HG03196 (cell line): Measurements from ENCODE around the gene FKBP6.
"Not testable (repeated sequence)": the region's sequence is repeated elsewhere in the genome, so short reads cannot be mapped to it uniquely, and the experiment has no call there.

ENCODE experiments used
- ATAC-seq: cut with Tn5 transposase; IDR thresholded peaks from one replicate; pipeline ENCODE4 v1.9.1; 2021; ENCODE audit not compliant: unreplicated experiment

FKBP6 gene

GRCh38 chr7:73327922-73328321 is at the start of gene FKBP6, which contains the start of gene TRIM50:
Gene FKBP6, plus strand, starts transcription at chr7:73328161. Its CDS starts 268 bp downstream, at chr7:73328429.
Gene TRIM50, minus strand, starts transcription at chr7:73328082. Its CDS starts 3,295 bp downstream, at chr7:73324787.
- ATAC-seq = not testable (repeated sequence)

- ATAC-seq = not testable (repeated sequence)
Measured at GRCh38 chr7:73297235-73297634, 30.7 kb upstream of the FKBP6 start.

GRCh38 chr7:73297706-73298105 is 30.3 kb upstream of the FKBP6 start:
- ATAC-seq = not testable (repeated sequence)

GRCh38 chr7:73299812-73300211 is 28.1 kb upstream of the FKBP6 start:
- ATAC-seq = not testable (repeated sequence)

GRCh38 chr7:73301108-73301507 is 26.9 kb upstream of the FKBP6 start:
- ATAC-seq = not testable (repeated sequence)

- not testable (repeated sequence) for ATAC-seq
Measured at GRCh38 chr7:73302846-73303245, 25.1 kb upstream of the FKBP6 start.

- no peak for ATAC-seq
Measured at GRCh38 chr7:73303546-73303945, 24.4 kb upstream of the FKBP6 start.

- no peak for ATAC-seq
Measured at GRCh38 chr7:73304071-73304470, 23.9 kb upstream of the FKBP6 start.

- ATAC-seq = not testable (repeated sequence)
Measured at GRCh38 chr7:73304612-73305387, 23.2 kb upstream of the FKBP6 start.

GRCh38 chr7:73307436-73307835 is 20.5 kb upstream of the FKBP6 start:
- ATAC-seq = no peak

- ATAC-seq = peak; percentile 31
Measured at GRCh38 chr7:73308074-73308664, 19.8 kb upstream of the FKBP6 start.

- peak; percentile 78 for ATAC-seq
Measured at GRCh38 chr7:73308665-73309214, 19.2 kb upstream of the FKBP6 start, which contains the start of gene NSUN5. Gene NSUN5, minus strand, starts transcription at chr7:73308826. Its CDS starts 36 bp downstream, at chr7:73308790.

GRCh38 chr7:73311421-73311820 is 16.5 kb upstream of the FKBP6 start:
- not testable (repeated sequence) for ATAC-seq

GRCh38 chr7:73312831-73313520 is 15.0 kb upstream of the FKBP6 start:
- ATAC-seq = no peak

GRCh38 chr7:73313521-73313906 is 14.4 kb upstream of the FKBP6 start:
- ATAC-seq = no peak

GRCh38 chr7:73314271-73314670 is 13.7 kb upstream of the FKBP6 start:
- no peak for ATAC-seq

- no peak for ATAC-seq
Measured at GRCh38 chr7:73316521-73316920, 11.4 kb upstream of the FKBP6 start.

- not testable (repeated sequence) for ATAC-seq
Measured at GRCh38 chr7:73318656-73319204, 9.2 kb upstream of the FKBP6 start.

GRCh38 chr7:73319541-73319940 is 8.4 kb upstream of the FKBP6 start:
- not testable (repeated sequence) for ATAC-seq

GRCh38 chr7:73320009-73320408 is 8.0 kb upstream of the FKBP6 start:
- ATAC-seq = not testable (repeated sequence)
